ENCODE results near the gene KLHL22. TPM values are rescaled to one million over a fixed set of nuclear protein-coding genes. Genes with fewer than 3 reads are reported as not detected.
A peak's percentile ranks its signal among the peaks of the same experiment; 100 is the strongest.
"Not testable (repeated sequence)": the region's sequence is repeated elsewhere in the genome, so short reads cannot be mapped to it uniquely, and the experiment has no call there.

KLHL22 gene
- total RNA-seq, 4 donors from 2014 or later = 14.1 to 73.8 (median 42.7) TPM

DNA sequence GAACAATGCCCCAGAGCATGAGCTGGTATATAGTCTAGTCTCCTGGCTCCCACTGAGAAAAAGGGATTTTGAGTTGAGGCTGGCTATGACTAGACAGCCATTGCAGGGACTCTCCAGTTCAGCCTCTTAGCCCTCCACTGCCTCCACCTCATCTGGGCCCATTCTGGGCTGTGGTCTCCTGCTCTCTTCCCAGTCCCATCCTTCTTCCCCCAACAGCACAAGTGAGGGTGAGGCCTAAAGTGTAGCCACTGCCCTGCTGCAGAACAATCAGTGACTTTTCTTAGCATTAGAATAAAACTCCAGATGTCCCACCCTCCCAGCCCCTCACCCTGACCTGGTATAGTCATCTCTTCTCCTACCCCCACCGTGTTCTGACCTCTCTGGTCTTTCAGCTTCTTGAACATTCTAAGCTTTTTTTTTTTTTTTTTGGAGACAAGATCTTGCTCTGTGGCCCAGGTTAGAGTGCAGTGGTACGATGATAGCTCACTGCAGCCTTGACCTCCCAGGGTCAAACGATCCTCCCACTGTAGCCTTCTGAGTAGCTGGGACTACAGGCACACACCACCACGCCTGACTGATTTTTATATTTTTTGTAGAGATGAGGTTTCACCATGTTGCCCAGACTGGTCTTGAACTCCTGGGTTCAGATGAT, 16.1 kb upstream of the KLHL22 start:
- H3K9me3 ChIP-seq = no peaks in the 10 kb centered on the region
- H3K36me3 ChIP-seq = no peaks in the 10 kb centered on the region
- peak overlapping the region in 1 of 2 donors; percentile 97 for H3K27ac ChIP-seq
- H3K4me1 ChIP-seq = peaks cover 7 to 28% of the 10 kb centered on the region in 2 donors
- intact Hi-C loops (cut with DNase I; ENCODE audit: low total_unique reads) = no loop called here
- H3K4me3 ChIP-seq = no peak overlapping the region
- TF ChIP-seq, protein P1, sequence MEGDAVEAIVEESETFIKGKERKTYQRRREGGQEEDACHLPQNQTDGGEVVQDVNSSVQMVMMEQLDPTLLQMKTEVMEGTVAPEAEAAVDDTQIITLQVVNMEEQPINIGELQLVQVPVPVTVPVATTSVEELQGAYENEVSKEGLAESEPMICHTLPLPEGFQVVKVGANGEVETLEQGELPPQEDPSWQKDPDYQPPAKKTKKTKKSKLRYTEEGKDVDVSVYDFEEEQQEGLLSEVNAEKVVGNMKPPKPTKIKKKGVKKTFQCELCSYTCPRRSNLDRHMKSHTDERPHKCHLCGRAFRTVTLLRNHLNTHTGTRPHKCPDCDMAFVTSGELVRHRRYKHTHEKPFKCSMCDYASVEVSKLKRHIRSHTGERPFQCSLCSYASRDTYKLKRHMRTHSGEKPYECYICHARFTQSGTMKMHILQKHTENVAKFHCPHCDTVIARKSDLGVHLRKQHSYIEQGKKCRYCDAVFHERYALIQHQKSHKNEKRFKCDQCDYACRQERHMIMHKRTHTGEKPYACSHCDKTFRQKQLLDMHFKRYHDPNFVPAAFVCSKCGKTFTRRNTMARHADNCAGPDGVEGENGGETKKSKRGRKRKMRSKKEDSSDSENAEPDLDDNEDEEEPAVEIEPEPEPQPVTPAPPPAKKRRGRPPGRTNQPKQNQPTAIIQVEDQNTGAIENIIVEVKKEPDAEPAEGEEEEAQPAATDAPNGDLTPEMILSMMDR (IDR thresholded peaks at IDR 0.05) = no peak
- no peak for TF ChIP-seq POLR2A (IDR thresholded peaks at IDR 0.05)
- no peaks in the 10 kb centered on the region for H3K27me3 ChIP-seq
- DNase-seq = no peak

DNA sequence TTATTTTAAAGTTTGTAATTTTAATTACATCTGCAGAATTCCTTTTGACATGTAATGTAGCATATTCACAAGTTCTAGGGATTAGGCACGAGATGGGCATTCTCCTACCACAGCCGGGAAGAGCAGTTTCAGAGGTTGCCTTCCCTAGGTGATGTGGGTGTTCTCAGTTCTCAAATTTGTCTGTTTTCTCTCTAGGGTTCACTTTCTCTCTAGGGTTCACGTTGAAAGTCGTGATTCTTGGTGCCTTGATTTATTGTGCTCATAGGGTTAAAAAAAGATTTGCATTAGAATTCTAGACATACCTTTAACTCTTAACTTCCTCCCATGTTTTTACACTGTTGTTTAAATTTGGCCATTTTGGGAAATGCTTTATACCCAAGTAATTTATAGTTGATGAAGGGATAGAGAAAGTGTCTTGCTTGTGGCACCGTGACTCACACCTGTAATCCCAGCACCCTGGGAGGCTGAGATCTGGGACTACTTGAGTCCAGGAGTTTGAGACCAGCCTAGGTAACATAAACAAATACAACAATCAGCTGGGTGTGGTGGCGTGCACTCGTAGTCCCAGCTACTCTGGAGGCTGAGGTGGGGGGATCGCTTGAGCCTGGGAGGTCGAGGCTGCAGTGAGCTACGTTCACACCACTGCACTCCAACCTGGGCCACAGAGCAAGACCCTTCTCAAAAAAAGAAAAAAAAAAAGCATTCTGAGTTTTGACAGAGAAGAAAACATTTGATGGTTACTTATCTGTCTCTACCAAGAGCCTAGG, 15.4 kb upstream of the KLHL22 start:
- Histone ChIP-seq H3K27me3 (no peaks in the 10 kb centered on the region), H3K27ac (peak overlapping the region in 1 of 2 donors; percentile 97), H3K36me3 (no peaks in the 10 kb centered on the region), H3K4me1 (peaks cover 7 to 28% of the 10 kb centered on the region in 2 donors), H3K9me3 (no peaks in the 10 kb centered on the region), H3K4me3 (no peak overlapping the region)
- TF ChIP-seq, protein P1 (IDR thresholded peaks at IDR 0.05) = no peak
- TF ChIP-seq POLR2A (IDR thresholded peaks at IDR 0.05) = no peak
- DNase-seq = no peak
- intact Hi-C loops (cut with DNase I; ENCODE audit: low total_unique reads) = no loop called here

DNA sequence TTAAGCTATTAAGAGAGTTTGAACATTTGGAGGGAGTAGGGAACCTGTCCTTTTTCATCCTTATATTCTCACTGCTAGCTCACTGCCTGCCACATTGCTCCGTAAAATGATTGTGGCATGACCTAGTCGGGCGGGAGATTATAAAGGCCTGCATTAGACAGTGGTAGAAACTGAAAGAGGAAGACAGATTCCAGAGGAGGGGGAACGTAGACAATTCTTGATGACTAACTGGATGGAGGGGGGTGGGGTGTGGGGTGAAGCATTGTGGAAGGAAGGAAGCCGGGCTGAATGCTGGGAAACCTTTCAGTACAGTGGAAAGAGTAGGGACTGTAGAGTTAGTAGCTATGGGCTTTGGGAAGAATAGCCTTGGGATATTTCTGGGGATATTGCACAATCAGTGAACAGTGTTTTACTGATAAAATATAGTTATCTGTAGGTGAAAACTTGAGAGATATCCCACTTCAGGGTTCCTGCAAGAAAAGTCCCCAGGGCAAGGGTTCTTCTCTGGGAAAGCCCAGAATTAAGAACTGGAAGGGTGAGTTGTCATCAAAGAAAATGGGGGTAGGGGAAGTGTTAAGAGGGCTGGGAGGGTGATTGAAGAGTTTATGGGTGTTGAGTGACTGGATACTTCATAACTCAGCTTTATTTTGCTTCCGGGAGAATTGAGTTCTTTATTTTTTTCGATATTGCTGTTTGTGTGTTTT, 13.9 kb upstream of the KLHL22 start:
- no peaks in the 10 kb centered on the region for H3K9me3 ChIP-seq
- peaks cover 7 to 19% of the 10 kb centered on the region in 2 donors for H3K4me1 ChIP-seq
- TF ChIP-seq, protein P1 (IDR thresholded peaks at IDR 0.05) = no peak
- peak; percentile 18 to 40 for TF ChIP-seq POLR2A (IDR thresholded peaks at IDR 0.05)
- peak; percentile 66 to 86 for DNase-seq
- peak overlapping the region; percentile 23 to 72 for H3K4me3 ChIP-seq
- H3K27ac ChIP-seq = peak overlapping the region; percentile 93 to 97
- H3K27me3 ChIP-seq = no peaks in the 10 kb centered on the region
- intact Hi-C loops (cut with DNase I; ENCODE audit: low total_unique reads) = no loop called here
- H3K36me3 ChIP-seq = no peaks in the 10 kb centered on the region

DNA sequence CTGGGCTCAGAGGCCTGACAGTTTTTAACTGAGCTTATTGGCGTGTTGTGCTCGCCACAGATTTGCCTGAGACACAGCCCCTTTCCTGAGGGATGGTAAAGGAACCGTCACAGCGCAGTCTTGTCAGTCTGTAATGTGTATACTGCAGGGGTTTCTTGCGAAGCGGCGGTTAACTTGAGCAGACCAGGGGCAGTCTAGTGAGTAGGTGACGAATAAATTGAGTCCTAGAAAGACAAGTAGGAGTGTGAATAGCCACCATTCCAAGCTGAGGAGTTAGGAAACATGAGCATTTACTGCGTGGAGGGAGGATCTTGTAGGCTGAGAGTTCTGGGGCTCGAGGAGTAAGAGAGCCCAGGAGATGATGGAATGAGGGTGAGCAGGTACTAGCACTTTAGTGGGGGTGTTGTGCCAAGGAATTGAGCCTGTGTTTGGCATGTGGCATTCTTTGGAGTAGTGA, 13.2 kb upstream of the KLHL22 start:
- H3K4me3 ChIP-seq = peak overlapping the region; percentile 23 to 72
- no peak for DNase-seq
- no peaks in the 10 kb centered on the region for H3K27me3 ChIP-seq
- H3K36me3 ChIP-seq = no peaks in the 10 kb centered on the region
- TF ChIP-seq, protein P1 (IDR thresholded peaks at IDR 0.05) = no peak
- no peak for TF ChIP-seq POLR2A (IDR thresholded peaks at IDR 0.05)
- H3K4me1 ChIP-seq = peaks cover 7 to 18% of the 10 kb centered on the region in 2 donors
- H3K27ac ChIP-seq = peak overlapping the region; percentile 93 to 97
- no peaks in the 10 kb centered on the region for H3K9me3 ChIP-seq
- intact Hi-C loops (cut with DNase I; ENCODE audit: low total_unique reads) = no loop called here

DNA sequence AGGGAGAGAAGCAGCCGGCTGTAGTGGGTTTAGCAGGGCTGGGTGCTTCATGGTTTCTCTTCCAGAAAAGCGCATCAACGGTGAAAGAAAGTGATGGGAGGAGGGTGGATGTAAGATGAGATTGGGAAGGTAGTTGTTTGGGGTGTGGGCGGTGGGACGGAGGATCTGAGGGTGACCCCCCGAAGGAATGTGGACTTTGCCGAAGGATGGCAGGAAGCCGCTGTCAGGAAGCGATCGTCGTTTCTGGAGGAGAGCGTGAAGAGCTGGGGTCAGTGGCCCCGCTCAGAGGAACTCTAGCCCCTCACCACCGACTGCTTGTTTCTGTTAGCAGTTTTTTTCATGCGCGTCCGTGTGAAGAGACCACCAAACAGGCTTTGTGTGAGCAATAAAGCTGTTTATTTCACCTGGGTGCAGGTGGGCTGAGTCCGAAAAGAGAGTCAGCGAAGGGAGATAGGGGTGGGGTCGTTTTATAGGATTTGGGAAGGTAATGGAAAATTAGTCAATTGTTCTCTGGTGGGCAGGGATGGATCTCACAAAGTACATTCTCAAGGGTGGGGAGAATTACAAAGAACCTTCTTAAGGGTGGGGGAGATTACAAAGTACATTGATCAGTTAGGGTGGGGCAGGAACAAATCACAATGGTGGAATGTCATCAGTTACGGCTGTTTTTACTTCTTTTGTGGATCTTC, 12.6 kb upstream of the KLHL22 start:
- peak overlapping the region; percentile 93 to 97 for H3K27ac ChIP-seq
- DNase-seq; H3K36me3 ChIP-seq; H3K9me3 ChIP-seq; H3K27me3 ChIP-seq; intact Hi-C loops (cut with DNase I; ENCODE audit: low total_unique reads): not testable (repeated sequence)
- H3K4me3 ChIP-seq = peak overlapping the region; percentile 72 to 90
- H3K4me1 ChIP-seq = peaks cover 7 to 18% of the 10 kb centered on the region in 2 donors

Data from uterus (tissue), 4 donors.